Measurements from ENCODE around the gene RAB31. TPM values are rescaled to one million over a fixed set of nuclear protein-coding genes. Genes with fewer than 3 reads are reported as not detected.

Gene RAB31
- polyA plus RNA-seq, 1 donor (not counting 4 experiments of a cell fraction or from before 2014, with no cell fraction given) = 47.0 TPM

- Histone ChIP-seq H3K9me1 (ENCODE audit: control insufficient read depth, extremely low read depth, insufficient read depth, low read length) (no peaks in the 10 kb centered on the region), H3K4me3 (ENCODE audit: control insufficient read depth in 2 of 3, extremely low read depth in 1 of 3, insufficient read depth in 2 of 3, low read depth in 1 of 3, low read length in 3 of 3) (no peak overlapping the region), H3K4me1 (ENCODE audit: control insufficient read depth, extremely low read depth, insufficient read depth, low read length) (peaks cover 25% of the 10 kb centered on the region), H3K9ac (ENCODE audit: control insufficient read depth, extremely low read depth, insufficient read depth, low read length) (no peak overlapping the region), H2AFZ (ENCODE audit: control insufficient read depth, low read length) (no peak overlapping the region), H3K36me3 (ENCODE audit: control insufficient read depth in 2 of 2, extremely low read depth in 1 of 2, insufficient read depth in 2 of 2, low read length in 2 of 2) (no peaks in the 10 kb centered on the region), H3K27me3 (ENCODE audit: control insufficient read depth, extremely low read depth, insufficient read depth, low read length) (no peaks in the 10 kb centered on the region), H3K27ac (ENCODE audit: control insufficient read depth, insufficient read depth, low read length) (no peak overlapping the region), H3K79me2 (ENCODE audit: control insufficient read depth, insufficient read depth, low read length) (no peaks in the 10 kb centered on the region), H4K20me1 (ENCODE audit: control insufficient read depth, extremely low read depth, insufficient read depth, low read length) (no peaks in the 10 kb centered on the region), H3K9me3 (ENCODE audit: control insufficient read depth, low read depth, low read length) (no peaks in the 10 kb centered on the region), H3K4me2 (ENCODE audit: control insufficient read depth, extremely low read depth, insufficient read depth, low read depth, low read length) (no peak overlapping the region)
- TF ChIP-seq, protein P1, sequence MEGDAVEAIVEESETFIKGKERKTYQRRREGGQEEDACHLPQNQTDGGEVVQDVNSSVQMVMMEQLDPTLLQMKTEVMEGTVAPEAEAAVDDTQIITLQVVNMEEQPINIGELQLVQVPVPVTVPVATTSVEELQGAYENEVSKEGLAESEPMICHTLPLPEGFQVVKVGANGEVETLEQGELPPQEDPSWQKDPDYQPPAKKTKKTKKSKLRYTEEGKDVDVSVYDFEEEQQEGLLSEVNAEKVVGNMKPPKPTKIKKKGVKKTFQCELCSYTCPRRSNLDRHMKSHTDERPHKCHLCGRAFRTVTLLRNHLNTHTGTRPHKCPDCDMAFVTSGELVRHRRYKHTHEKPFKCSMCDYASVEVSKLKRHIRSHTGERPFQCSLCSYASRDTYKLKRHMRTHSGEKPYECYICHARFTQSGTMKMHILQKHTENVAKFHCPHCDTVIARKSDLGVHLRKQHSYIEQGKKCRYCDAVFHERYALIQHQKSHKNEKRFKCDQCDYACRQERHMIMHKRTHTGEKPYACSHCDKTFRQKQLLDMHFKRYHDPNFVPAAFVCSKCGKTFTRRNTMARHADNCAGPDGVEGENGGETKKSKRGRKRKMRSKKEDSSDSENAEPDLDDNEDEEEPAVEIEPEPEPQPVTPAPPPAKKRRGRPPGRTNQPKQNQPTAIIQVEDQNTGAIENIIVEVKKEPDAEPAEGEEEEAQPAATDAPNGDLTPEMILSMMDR (optimal IDR thresholded peaks at IDR 0.05 in 1 of 3, IDR thresholded peaks at IDR 0.05 in 1 of 3, conservative IDR thresholded peaks at IDR 0.05 in 1 of 3; ENCODE audit: extremely low read depth in 1 of 3, insufficient read depth in 2 of 3, low read length in 3 of 3) = no peak
- no peak for TF ChIP-seq EZH2 (IDR thresholded peaks at IDR 0.05; ENCODE audit: low read length)
- FAIRE-seq (no peak), DNase-seq (ENCODE audit: low read depth, low spot score) (no peak)
- dilution Hi-C loops (cut with MboI; ENCODE audit: extremely low pct_ligation_motif_present, low sequenced_read_pairs) = no loop called here
Measured at GRCh38 chr18:9846162-9846925, 138.2 kb downstream of the RAB31 start.

DNA sequence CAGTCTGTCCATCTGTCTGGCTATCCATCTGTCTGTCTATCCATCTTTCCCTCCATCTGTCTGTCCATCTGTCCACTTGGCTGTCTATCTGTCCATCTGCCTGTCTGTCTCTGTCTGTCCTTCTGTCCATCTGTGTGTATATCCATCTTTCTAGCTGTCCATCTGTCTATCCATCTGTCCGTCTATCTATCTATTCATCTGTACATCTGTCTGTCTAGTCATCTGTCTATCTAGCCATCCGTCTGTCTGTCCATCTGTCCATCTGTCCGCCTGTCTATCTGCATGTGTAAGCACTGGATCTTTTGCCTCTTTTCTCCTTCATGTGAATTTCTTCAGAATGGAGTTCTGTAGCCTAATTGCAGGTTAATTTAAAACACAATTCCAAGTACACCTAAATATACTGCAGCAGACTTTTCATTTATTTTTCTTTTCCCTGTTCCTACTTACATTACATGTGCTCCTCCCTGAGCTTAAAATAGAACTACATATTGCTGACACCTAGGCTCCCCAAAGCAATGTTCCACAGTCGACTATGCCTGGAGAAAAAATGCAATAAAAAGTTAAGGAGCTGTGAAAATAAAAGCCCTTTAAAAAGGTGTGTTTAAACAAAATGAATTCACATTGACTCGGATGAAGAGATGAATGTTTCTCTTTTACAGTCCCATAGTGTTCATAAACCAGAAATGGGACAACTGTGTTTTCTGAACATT is 140.2 kb downstream of the RAB31 start:
- H3K9me3 ChIP-seq (ENCODE audit: control insufficient read depth, low read depth, low read length) = no peaks in the 10 kb centered on the region
- no peak overlapping the region for H2AFZ ChIP-seq (ENCODE audit: control insufficient read depth, low read length)
- H3K4me3 ChIP-seq (ENCODE audit: control insufficient read depth in 2 of 3, extremely low read depth in 1 of 3, insufficient read depth in 2 of 3, low read depth in 1 of 3, low read length in 3 of 3) = no peak overlapping the region
- FAIRE-seq (no peak), DNase-seq (ENCODE audit: low read depth, low spot score) (no peak)
- dilution Hi-C loops (cut with MboI; ENCODE audit: extremely low pct_ligation_motif_present, low sequenced_read_pairs) = no loop called here
- H4K20me1 ChIP-seq (ENCODE audit: control insufficient read depth, extremely low read depth, insufficient read depth, low read length) = no peaks in the 10 kb centered on the region
- H3K9me1 ChIP-seq (ENCODE audit: control insufficient read depth, extremely low read depth, insufficient read depth, low read length) = no peaks in the 10 kb centered on the region
- H3K27me3 ChIP-seq (ENCODE audit: control insufficient read depth, extremely low read depth, insufficient read depth, low read length) = no peaks in the 10 kb centered on the region
- H3K4me2 ChIP-seq (ENCODE audit: control insufficient read depth, extremely low read depth, insufficient read depth, low read depth, low read length) = no peak overlapping the region
- peaks cover 27% of the 10 kb centered on the region for H3K4me1 ChIP-seq (ENCODE audit: control insufficient read depth, extremely low read depth, insufficient read depth, low read length)
- H3K9ac ChIP-seq (ENCODE audit: control insufficient read depth, extremely low read depth, insufficient read depth, low read length) = no peak overlapping the region
- no peak overlapping the region for H3K27ac ChIP-seq (ENCODE audit: control insufficient read depth, insufficient read depth, low read length)
- no peaks in the 10 kb centered on the region for H3K79me2 ChIP-seq (ENCODE audit: control insufficient read depth, insufficient read depth, low read length)
- H3K36me3 ChIP-seq (ENCODE audit: control insufficient read depth in 2 of 2, extremely low read depth in 1 of 2, insufficient read depth in 2 of 2, low read length in 2 of 2) = no peaks in the 10 kb centered on the region
- TF ChIP-seq, protein P1 (optimal IDR thresholded peaks at IDR 0.05 in 1 of 3, IDR thresholded peaks at IDR 0.05 in 1 of 3, conservative IDR thresholded peaks at IDR 0.05 in 1 of 3; ENCODE audit: extremely low read depth in 1 of 3, insufficient read depth in 2 of 3, low read length in 3 of 3) = no peak
- no peak for TF ChIP-seq EZH2 (IDR thresholded peaks at IDR 0.05; ENCODE audit: low read length)

All from keratinocyte (primary cell).